Right kidney (tissue), 9 donors: ENCODE data around the gene PCDHGB2.
"Not testable (repeated sequence)": the region's sequence is repeated elsewhere in the genome, so short reads cannot be mapped to it uniquely, and the experiment has no call there.

Experiments used
- DNase-seq: peaks from one replicate; pipeline ENCODE4 v3.0.0-alpha.2; 2016
- long read RNA-seq, 8 donors: transcript quantifications; one replicate each; lab custom pipeline, GENCODE V29; 2026

PCDHGB2 gene
- long read RNA-seq, donor 1, full-length matches to known transcripts, result 6 of 6 reads
- long read RNA-seq, donor 1, partial matches to known transcripts, result 0 of 6 reads
- long read RNA-seq, donor 1, other reads (novel, unspliced or antisense), result 0 of 6 reads
- long read RNA-seq, donor 2, full-length matches to known transcripts, result 3 of 3 reads
- long read RNA-seq, donor 2, partial matches to known transcripts, result 0 of 3 reads
- long read RNA-seq, donor 2, other reads (novel, unspliced or antisense), result 0 of 3 reads
- long read RNA-seq, donor 3, partial matches to known transcripts, result 0 of 1 reads
- long read RNA-seq, donor 3, other reads (novel, unspliced or antisense), result 0 of 1 reads
- long read RNA-seq, donor 4, full-length matches to known transcripts, result 3 of 3 reads
- long read RNA-seq, donor 4, partial matches to known transcripts, result 0 of 3 reads
- long read RNA-seq, donor 4, other reads (novel, unspliced or antisense), result 0 of 3 reads
- long read RNA-seq, donor 5, partial matches to known transcripts, result 0 of 1 reads
- long read RNA-seq, donor 5, other reads (novel, unspliced or antisense), result 0 of 1 reads
- long read RNA-seq, donor 6, full-length matches to known transcripts, result 7 of 7 reads
- long read RNA-seq, donor 6, partial matches to known transcripts, result 0 of 7 reads
- long read RNA-seq, donor 6, other reads (novel, unspliced or antisense), result 0 of 7 reads
- long read RNA-seq, donor 7, partial matches to known transcripts, result 0 of 3 reads
- long read RNA-seq, donor 7, other reads (novel, unspliced or antisense), result 0 of 3 reads
- long read RNA-seq, donor 8, full-length matches to known transcripts, result 2 of 2 reads
- long read RNA-seq, donor 8, partial matches to known transcripts, result 0 of 2 reads
- long read RNA-seq, donor 8, other reads (novel, unspliced or antisense), result 0 of 2 reads

DNA sequence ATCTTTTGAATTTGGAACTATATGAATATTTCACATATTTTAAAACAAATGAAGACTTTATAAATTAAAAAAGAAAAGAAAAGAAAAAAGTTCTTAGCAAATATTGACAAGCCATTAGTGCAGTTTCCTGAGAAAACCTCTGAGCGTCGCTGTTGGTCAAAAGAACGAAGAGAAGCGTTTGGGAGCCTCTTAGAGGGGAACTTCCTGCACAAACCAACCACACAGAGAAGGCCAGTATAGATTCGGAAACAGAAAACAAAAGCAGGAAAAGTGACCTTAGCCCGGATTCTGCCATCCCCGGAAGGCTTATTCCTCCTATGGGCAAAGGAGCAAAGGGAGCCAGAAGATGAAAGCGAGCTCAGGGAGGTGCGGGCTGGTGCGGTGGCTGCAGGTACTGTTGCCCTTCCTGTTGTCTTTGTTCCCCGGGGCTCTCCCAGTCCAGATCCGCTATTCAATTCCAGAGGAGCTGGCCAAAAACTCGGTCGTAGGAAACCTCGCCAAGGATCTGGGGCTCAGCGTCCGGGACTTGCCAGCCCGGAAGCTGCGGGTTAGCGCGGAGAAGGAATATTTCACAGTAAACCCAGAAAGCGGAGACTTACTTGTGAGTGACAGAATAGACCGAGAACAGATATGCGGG lies at the start of gene PCDHGB2:
PCDHGB2 (plus strand) TSS at position 205 of the 637 bp plus-strand sequence; CDS start at position 347, 142 bp downstream.
- peak; percentile 8 for DNase-seq

DNA sequence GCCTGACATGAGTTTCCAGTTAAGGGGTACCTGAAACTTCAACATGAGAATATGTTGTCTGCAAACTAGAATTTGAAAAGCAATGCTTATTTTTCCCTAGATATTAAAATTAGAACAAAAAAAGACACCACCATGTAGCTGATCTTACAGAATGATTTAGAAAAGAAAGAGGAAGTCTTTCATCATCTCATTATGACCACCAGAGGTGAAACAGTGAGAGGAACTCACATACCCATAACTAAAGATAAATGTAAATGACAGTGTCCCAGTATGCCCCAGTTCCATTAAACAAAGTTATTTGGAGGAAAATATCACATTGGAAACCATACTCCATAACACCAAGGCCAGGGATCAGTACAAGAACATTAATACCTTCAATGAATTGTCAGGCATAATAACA lies 46.1 kb upstream of the PCDHGB2 start:
- DNase-seq, result no peak

DNA sequence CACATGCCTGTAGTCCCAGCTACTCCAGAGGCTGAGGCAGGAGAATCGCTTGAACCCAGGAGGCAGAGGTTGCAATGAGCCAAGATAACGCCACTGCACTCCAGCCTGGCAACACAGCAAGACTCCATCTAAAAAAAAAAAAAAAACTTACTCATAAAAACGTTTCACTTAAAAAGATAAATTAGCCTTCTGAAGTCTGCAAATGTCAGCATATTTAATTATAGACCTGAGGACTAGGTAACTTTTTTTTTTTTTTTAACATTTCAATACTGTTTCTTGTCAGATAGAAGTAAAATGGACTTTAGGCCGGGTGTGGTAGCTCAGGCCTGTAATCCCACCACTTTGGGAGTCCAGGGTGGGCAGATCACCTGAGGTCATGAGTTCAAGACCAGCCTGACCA lies 42.8 kb upstream of the PCDHGB2 start:
- not testable (repeated sequence) for DNase-seq

DNA sequence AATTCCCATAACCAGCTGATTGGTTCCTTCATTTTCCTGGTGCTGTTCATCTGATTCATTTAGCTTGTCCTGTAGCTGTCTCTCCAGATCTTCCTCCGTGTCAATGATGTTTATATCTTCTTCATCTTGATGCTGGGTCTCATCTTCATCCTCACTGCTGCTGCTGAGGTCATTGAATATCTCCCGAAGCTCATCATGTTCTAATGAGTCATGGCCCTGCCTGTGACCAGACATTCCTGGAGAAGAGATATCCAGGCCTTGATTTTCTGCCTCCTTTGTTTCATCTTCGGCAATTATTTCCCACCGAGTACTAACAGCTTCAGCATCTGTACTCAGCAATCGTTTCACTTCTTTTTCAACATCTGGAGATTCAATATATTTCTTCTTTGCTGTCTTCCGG lies 40.6 kb upstream of the PCDHGB2 start:
- DNase-seq, result no peak

DNA sequence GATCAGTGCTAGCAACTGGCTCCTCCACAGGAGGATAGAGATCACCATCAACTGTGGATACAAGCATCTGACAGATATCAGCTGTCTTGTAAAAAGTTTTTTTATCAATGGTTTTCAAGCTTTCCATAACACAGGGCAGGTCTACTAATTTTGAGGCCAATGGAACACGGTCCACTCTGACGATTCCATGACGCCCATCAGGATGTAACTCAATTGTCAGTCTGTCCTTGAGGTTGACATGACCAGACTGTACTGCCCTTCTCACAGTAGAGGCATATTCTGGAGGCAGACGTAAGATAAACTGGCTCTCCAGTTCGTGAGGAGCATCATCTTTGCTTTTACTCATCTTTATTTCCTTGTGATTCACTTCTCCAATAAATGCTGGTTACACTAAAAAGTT lies 40.1 kb upstream of the PCDHGB2 start:
- no peak for DNase-seq

- DNase-seq, result peak; percentile 97
These were observed 39.3 kb upstream of the PCDHGB2 start, which contains the start of gene TAF7 for GRCh38 chr5:141320225-141321169. Gene TAF7 (minus strand): TSS chr5:141320784. CDS start chr5:141320044, 740 bp downstream.

- DNase-seq, result no peak
These were observed 37.5 kb upstream of the PCDHGB2 start for GRCh38 chr5:141322261-141322660.

- DNase-seq, result peak; percentile 50
These were observed 33.5 kb upstream of the PCDHGB2 start for GRCh38 chr5:141326088-141326854.

DNA sequence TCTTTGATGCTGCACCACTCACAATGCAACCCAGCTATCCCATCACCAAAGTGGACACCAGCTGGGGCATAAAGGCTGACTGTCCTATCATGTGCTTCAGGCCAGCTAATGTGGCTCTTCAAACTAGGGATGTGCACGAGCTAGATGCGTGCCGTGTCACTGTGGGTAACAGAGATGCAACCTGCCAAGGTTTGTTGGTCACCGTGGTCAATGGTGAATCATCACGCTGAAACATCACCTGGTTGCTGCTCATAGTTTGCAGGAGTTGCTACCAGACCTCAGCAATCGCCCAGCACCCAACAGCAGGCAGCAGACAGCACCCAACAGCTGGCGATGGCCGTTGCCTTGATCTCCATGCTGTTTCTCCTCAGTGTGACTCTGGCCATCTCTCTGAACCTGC lies 31.6 kb upstream of the PCDHGB2 start:
- DNase-seq, result no peak

GRCh38 chr5:141330299-141331080 lies 29.3 kb upstream of the PCDHGB2 start, which contains the start of gene PCDHGA1:
Gene PCDHGA1 (plus strand): TSS chr5:141330514.
- peak; percentile 4 for DNase-seq

GRCh38 chr5:141332571-141332970 lies 27.2 kb upstream of the PCDHGB2 start:
- DNase-seq, result not testable (repeated sequence)

- DNase-seq, result peak; percentile 47
These were observed 21.1 kb upstream of the PCDHGB2 start, which contains the start of gene PCDHGA2 for GRCh38 chr5:141338538-141339306. Gene PCDHGA2 (plus strand): TSS chr5:141338760.

DNA sequence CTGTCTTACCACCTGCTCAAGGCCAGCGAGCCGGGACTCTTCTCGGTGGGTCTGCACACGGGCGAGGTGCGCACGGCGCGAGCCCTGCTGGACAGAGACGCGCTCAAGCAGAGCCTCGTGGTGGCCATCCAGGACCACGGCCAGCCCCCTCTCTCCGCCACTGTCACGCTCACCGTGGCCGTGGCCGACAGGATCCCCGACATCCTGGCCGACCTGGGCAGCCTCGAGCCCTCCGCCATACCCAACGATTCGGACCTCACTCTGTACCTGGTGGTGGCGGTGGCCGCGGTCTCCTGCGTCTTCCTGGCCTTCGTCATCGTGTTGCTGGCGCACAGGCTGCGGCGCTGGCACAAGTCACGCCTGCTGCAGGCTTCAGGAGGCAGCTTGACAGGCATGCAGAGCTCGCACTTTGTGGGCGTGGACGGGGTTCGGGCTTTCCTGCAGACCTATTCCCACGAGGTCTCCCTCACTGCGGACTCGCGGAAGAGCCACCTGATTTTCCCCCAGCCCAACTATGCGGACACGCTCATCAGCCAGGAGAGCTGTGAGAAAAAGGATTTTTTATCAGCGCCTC lies 18.9 kb upstream of the PCDHGB2 start:
- not testable (repeated sequence) for DNase-seq

GRCh38 chr5:141342773-141343172 lies 17.0 kb upstream of the PCDHGB2 start:
- DNase-seq, result no peak

DNA sequence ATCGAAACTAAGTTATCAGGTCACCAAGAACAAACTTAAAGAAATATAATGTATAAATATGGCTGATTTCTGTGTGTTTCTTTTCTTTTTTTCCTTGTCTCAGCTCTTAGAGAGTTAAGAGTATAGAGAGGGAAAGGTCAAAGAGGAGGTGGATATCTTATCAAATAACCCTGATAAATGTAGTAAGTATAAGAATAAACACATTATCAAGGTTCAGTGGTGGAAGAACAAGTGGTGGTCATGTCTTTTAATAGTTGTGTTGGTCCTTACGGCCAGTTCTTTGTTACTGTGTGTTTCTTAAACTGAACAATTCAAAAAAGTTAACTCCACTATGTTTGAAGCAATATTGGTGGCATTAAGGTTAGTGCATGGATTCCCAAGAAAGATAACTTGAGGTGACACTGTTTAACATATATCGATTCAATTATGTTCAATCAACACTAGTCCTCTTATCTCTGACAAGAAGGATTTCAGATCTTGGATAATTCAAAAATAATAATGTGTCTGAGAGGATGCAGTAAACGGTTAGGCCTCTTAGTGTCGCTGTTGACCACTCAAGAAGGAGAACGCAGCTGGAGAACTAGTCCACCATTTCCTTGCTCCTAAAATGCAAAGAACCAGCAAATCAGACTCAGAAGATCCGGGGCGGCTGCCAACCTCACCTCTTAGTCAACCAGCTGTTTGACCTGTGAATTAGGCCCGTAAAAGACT lies 16.4 kb upstream of the PCDHGB2 start, which contains the start of gene PCDHGA3:
PCDHGA3 (plus strand) TSS at position 588 of the 711 bp plus-strand sequence. CDS start 205 bp downstream, outside the sequence.
- DNase-seq, result no peak

- peak; percentile 23 for DNase-seq
These were observed 15.8 kb upstream of the PCDHGB2 start for GRCh38 chr5:141343953-141344463.

GRCh38 chr5:141345327-141345726 lies 14.5 kb upstream of the PCDHGB2 start:
- DNase-seq, result no peak
